ENCODE measurements around the gene CDKL1. TPM values are rescaled to one million over a fixed set of nuclear protein-coding genes. Genes with fewer than 3 reads are reported as not detected.

The CDKL1 gene
- 1.5 and 13.7 TPM in 2 replicates for total RNA-seq

GRCh38 chr14:50396631-50397389, at the start of gene CDKL1:
Gene CDKL1 (minus strand): TSS chr14:50396881. CDS start chr14:50395868, 1,013 bp downstream.

GRCh38 chr14:50311972-50312733, 84.5 kb downstream of the CDKL1 start, which contains the start of the genes DMAC2L and L2HGDH:
Gene DMAC2L (plus strand): TSS chr14:50312324. CDS start chr14:50321488, 9,164 bp downstream.
Gene L2HGDH (minus strand): TSS chr14:50312229. CDS start chr14:50312150, 79 bp downstream.

Other genes with a start within 250 kb of the CDKL1 start
- 8.2 and 14.5 TPM in 2 replicates for gene SOS2, start 165.3 kb downstream of the CDKL1 start, total RNA-seq
- gene L2HGDH, start 84.7 kb downstream of the CDKL1 start, total RNA-seq = 5.9 and 8.8 TPM in 2 replicates
- 6.8 and 13.2 TPM in 2 replicates for gene DMAC2L, start 84.6 kb downstream of the CDKL1 start, total RNA-seq
- 55.6 and 78.0 TPM in 2 replicates for gene MAP4K5, start 135.7 kb upstream of the CDKL1 start, total RNA-seq
- 1.6 and 2.7 TPM in 2 replicates for gene ATL1, start 163.3 kb upstream of the CDKL1 start, total RNA-seq